GM12875 (cell line): ENCODE data around the gene OMA1.
"Not testable (repeated sequence)": the region's sequence is repeated elsewhere in the genome, so short reads cannot be mapped to it uniquely, and the experiment has no call there.

Experiments used
- H3K4me3 ChIP-seq: one replicate; pipeline ENCODE4 v1.5.1; 2011; ENCODE audit warnings: low read depth, low read length, control low read depth
- CTCF ChIP-seq: IDR thresholded peaks from 2 replicates; pipeline ENCODE4 v1.5.1; 2011; ENCODE audit warnings: low read depth, mild to moderate bottlenecking, control low read depth, inconsistent platforms, low read length, moderate library complexity, borderline replicate concordance; ENCODE audit not compliant: insufficient read depth

Gene OMA1

GRCh38 chr1:58568271-58568860 lies 21.8 kb upstream of the OMA1 start:
- no peak overlapping the region for H3K4me3 ChIP-seq
- TF ChIP-seq CTCF, result no peak

- no peak overlapping the region for H3K4me3 ChIP-seq
- TF ChIP-seq CTCF, result no peak
Measured at GRCh38 chr1:58566339-58566738, 19.8 kb upstream of the OMA1 start.

- not testable (repeated sequence) for H3K4me3 ChIP-seq
Measured at GRCh38 chr1:58563715-58564114, 17.2 kb upstream of the OMA1 start.

GRCh38 chr1:58561633-58562032 lies 15.1 kb upstream of the OMA1 start:
- TF ChIP-seq CTCF, result no peak
- H3K4me3 ChIP-seq, result no peak overlapping the region

- no peak for TF ChIP-seq CTCF
- H3K4me3 ChIP-seq, result no peak overlapping the region
Measured at GRCh38 chr1:58555393-58555792, 8.9 kb upstream of the OMA1 start.

GRCh38 chr1:58551186-58552140 lies 4.9 kb upstream of the OMA1 start:
- TF ChIP-seq CTCF, result no peak
- H3K4me3 ChIP-seq, result no peak overlapping the region

GRCh38 chr1:58549291-58549690 lies 2.8 kb upstream of the OMA1 start:
- not testable (repeated sequence) for H3K4me3 ChIP-seq

- no peak overlapping the region for H3K4me3 ChIP-seq
- no peak for TF ChIP-seq CTCF
Measured at GRCh38 chr1:58548371-58548770, 1.8 kb upstream of the OMA1 start.
